ENCODE measurements around the gene CKLF.

Gene CKLF

GRCh38 chr16:66519482-66520373 is 32.6 kb upstream of the CKLF start:
- DNase-seq = no peak

- DNase-seq = no peak
Observed at GRCh38 chr16:66520406-66521170, 31.8 kb upstream of the CKLF start.

- no peak for DNase-seq
Observed at GRCh38 chr16:66521252-66521713, 31.1 kb upstream of the CKLF start.

DNA sequence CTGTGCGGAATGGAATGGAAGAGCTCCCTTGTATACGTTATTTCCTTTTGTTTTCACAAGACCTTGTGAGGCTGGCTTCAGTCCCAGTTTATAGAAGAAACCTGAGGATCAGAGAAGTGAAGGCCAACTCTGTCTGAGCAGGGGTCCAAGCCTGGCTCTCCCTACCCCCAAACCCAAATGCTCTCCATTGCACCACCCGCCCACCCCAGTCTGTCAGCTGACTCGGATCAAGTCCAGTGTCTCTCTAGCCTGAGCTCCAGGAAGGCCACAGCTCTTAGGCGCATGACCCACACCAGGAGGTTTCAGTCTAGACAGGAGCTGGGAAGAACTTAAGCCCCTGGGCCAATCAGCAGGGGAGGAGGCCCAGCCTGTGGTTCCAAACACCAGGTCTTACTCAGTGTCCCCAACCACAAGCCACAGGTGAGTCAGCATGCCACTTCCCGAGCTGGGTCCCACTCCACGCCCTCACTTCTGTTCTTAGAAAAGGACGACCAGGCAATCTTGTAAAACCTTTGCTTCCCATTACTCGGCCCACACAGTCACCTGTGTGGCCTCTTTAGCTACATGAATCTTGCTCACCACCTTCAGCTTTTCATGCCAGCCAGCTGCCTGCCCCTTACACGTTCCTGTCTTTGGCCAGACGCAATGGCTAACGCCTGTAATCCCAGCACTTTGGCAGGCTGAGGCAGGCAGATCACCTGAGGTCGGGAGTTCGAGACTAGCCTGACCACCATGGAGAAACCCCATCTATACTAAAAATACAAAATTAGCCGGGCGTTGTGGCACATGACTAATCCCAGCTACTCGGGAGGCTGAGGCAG is 30.2 kb upstream of the CKLF start:
- no peak for DNase-seq

DNA sequence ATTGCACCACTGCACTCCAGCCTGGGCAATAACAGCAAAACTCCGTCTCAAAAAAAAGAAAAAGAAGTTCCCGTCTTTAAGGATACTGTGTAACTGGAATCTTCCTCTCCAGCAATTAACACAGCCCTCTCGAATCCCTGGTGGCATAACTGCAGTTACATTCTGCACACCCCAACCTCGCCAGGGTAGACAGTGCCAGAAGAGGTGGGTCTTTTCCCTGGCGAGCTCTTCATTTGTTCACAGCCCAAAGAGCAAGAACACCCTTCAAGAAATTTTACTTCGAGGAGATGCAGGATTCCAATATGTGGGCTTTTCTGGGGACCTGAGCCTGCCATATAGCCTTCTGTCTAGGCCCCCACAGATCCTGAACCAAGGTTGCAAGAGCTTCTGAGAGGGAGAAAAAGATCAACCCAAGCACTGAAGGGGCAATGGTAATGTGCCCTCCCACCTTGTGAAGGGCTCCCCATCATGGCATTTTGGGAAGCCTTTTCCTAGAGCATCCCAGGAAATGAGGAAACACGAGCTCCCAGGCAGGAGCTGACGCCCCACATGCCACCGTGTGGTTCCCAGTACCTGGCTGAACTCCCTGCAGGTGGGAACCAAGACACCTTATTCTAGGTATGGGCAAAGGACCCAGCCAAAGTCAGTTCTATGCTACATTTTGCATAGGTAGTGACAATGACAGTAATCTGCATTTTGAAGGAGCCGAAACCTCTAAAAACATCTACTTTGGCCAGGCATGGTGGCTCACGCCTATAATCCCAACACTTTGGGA is 29.4 kb upstream of the CKLF start:
- DNase-seq = no peak

GRCh38 chr16:66523861-66524354 is 28.5 kb upstream of the CKLF start:
- DNase-seq = no peak

DNA sequence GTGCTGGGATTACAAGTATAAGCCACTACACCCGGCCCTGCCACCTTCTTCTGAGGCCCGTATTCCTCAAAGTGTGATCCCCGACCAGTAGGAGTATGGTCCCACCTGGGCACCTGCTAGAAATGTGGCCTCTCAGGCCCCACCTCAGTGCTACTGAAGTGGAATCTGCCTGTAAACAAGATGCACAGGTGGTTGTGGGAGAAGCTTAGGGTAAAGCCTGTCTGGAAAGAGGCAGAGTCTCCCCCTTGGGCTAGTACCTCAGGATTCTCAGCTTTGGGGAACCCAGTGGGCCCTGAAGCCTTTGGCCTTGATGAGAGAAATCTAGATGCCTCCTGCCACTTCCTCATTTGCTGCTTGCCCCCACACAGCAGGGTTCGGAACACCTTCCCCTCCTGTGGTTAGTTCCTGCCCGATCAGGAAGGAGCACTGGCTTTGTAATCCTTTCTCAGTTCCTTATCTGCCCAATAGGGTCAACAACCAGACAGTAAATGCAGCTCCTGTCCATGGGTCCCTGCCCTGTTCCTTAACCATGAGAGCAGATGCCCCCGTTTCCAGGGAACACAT is 27.7 kb upstream of the CKLF start:
- DNase-seq = no peak

DNA sequence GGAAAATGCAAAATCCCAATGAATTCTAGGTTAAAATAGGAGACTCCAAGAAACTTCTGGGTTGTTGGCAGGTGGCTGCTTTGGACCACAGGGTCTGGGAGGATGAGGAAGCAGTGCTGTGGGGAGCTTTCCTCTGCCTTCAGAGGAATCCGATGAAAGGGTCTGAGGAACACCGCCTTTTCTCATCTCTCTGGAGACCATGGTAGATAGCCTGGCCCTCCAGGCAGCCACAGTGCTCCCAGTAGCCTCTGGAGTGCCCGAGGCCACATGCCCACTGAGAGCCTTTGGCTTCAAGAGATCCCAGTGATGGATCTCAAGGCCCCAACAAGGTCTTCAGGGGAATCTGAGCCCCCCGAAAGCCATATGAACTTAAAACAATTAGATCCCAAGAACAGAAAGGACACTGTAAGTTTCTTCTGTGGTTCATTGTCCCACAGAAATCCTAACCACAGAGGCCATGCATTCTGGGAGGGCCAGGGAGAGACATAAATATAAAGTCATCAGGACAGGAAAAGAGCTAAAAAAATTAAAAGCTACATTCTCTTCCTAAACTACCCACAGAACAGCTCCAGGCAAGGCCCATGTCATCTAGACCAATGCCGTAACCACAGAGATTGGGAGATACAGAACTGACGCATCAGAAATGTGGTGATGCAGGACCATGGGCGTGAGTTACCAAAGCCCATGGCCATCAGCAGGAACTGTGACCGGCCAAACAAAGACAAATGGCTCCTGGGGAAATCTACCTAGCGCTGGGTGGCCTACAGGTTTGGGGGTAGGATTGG is 26.8 kb upstream of the CKLF start:
- no peak for DNase-seq

- DNase-seq = no peak
Observed at GRCh38 chr16:66528294-66528693, 24.1 kb upstream of the CKLF start.

DNA sequence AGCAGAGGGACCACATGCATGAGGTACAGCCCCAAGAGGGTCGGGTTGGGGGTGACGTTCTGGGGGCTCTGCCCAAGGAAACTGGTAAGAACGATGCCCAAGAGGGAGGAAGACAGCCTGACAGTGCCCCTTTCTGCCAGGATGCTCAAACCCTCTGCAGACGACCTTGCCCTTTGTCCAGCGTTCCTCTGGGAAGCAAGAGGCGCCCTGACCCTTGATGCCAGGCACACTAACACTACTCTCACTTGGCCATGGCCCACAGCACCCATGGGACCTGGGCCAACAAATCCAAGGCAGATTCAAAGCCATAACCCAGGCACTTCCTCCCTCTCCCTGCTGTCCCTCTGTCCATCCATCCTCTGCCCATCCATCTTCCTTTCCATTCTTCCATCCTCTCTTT is 22.9 kb upstream of the CKLF start:
- DNase-seq = no peak

GRCh38 chr16:66534376-66534799 is 18.0 kb upstream of the CKLF start:
- DNase-seq = no peak

DNA sequence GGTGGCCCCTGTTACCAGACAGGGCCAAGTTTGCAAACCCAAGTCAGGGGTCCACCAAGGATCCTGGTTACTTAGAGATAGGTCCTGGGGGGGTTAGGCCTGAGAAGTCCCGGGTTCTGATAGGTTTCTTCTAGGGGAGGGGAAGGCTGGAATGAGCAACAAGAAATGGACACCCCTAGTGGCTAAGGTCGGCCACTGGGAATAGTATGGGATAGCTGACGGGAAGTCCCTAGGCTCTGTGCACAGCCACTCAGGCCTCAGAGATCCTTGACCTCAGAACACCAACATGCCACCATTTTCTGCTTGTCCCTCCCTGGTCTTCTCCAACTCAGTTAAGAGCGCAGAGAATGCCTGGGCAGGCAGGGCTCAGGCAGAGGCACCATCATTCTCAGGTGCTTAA is 15.9 kb upstream of the CKLF start:
- no peak for DNase-seq

DNA sequence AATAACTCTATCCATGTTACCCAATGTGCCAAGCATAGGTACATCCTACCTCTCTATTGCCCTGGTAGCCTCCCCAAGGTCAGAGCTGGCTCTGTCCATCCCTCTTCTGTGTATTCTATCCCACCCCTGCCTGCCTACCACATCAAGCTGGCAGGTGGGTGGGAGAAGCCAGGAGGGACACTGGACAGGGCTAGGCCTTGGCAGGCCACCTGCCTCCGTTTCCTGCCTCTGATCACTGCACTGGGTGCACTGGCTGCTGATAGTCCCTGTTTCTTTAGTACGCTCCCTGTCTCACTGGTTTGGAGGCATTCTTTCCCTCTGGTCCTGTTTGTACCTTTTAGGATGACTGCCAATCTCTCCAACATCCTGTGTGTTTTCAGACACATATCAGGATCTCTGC is 15.1 kb upstream of the CKLF start:
- DNase-seq = no peak

DNA sequence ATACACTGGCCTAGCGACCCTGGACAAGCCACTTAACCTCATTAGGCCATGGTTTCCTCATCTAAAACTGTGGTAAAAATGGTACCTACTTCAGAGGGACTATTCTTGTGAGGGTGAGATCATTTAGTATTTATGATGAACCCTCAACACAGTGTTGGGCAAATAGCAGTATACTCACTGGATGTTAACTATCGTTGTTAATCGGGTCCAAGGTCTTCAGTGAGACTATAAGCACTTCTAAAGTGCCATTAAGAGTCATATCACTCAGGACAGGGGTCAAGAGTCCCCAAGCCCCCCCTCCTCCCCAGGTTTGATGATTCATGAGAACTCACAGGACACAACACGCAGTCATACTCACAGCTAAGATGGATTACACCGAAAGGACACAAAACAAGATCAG is 13.5 kb upstream of the CKLF start:
- DNase-seq = no peak

DNA sequence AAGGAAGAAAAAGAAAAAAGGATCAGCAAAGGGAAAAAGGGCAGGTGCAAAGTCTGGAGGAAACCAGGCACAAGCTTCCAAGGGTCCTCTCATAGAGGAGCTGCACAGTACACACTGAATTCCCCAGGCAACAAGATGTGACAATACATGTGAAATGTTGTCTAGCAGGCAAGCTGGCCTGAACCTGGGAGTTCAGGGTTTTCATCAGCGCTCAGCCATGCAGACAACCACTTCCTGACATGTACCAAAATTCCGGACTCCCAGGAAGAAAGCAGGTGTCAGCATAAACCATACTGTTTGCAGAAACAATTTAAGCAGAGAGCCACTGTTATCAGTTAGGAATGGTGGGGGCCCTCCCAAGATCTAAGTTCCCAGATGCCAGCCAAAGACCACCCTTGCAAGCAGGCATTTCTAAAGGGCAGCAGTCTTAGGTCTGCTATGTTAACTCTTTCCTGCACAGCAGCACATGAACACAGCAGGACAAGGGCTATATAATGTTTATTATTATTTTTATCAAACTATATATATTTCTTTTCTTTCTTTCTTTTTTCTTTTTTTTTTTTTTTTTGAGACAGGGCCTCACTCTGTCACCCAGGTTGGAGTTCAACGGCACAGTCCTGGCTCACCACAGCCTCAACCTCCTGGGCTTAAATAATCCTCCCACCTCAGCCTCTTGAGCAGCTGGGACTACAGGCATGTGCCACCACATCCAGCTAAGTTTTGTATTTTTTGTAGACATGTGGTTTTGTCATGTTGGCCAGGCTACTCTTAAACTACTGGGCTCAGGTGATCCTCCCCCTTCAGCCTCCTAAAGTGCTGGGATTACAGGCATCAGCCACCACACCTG is 12.5 kb upstream of the CKLF start:
- DNase-seq = no peak

- DNase-seq = no peak
Observed at GRCh38 chr16:66541388-66542355, 10.7 kb upstream of the CKLF start.

DNA sequence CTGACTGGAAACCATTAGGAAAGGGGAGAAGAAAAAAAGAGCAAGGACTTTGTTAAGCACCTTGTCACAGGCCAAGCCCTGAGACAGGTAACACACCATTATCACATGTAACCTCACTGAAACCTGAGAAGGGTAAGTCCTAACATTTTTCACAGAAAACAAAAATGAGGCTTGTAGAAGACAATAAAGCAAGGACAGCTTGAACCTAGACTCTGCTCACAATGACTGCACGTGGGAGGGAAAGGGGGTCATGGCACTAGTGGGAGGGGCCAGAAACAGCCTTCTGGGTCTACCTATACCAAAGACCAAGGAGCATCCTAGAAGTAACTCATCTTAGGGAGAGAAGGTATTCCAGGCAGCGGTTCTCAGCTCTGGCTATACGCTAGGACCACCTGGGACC is 10.0 kb upstream of the CKLF start:
- no peak for DNase-seq

DNA sequence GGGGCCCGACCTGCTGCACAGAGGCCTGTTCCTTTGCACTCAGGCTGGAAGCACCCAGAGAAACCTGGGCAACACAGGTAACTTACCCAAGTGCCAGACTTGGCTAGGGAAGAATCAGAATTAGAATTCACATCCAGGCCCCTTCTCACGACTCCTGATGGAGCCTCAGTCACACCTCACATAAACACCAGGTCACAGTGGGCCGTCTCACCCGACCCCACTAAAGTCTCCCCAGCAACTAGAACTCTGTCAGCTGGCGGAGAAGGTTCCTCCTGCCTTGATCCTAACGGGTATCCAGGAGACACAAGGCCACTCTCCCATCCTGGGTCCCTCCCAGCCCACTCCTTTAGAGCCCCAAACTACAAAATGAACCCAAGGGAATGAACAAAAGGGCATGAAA is 8.8 kb upstream of the CKLF start:
- no peak for DNase-seq
